Activated CD8-positive, alpha-beta T cell treated with anti-CD3 and anti-CD28 coated beads, Interleukin-2, amount 10 ng/mL, durations not matched to agents 7 days and 5 days (primary cell): ENCODE measurements around the gene PITPNM3. TPM values are rescaled to one million over a fixed set of nuclear protein-coding genes. Genes with fewer than 3 reads are reported as not detected.
"Not testable (repeated sequence)": the region's sequence is repeated elsewhere in the genome, so short reads cannot be mapped to it uniquely, and the experiment has no call there.

Experiments
- ATAC-seq: fragments of 150-1000 bp; cut with Tn5 transposase; one replicate; pipeline ENCODE4 v1.10.0; 2021; ENCODE audit warnings: moderate library complexity
- CTCF ChIA-PET: fragments of 350-600 bp; sonication (Branson Sonifier 250); formaldehyde crosslinking; loops from one replicate; lab custom pipeline; 2021; ENCODE audit warnings: antibody characterized with exemption; lab: Charles Lee
- POLR2A ChIA-PET: fragments of 350-600 bp; sonication (Branson Sonifier 250); formaldehyde crosslinking; loops from one replicate; lab custom pipeline; 2021; ENCODE audit warnings: antibody characterized with exemption; lab: Charles Lee
- DNase-seq: peaks from one replicate; pipeline ENCODE4 v3.0.0-alpha.2; 2020
- H3K27ac Mint-ChIP-seq: one replicate; pipeline ENCODE4 v1.8.0; 2021; ENCODE audit warnings: mild to moderate bottlenecking, mixed read lengths
- H3K27me3 Mint-ChIP-seq: one replicate; pipeline ENCODE4 v1.8.0; 2021; ENCODE audit warnings: low read depth, mixed read lengths
- H3K36me3 Mint-ChIP-seq: one replicate; pipeline ENCODE4 v1.8.0; 2021; ENCODE audit warnings: low read depth, mixed read lengths
- H3K4me1 Mint-ChIP-seq: one replicate; pipeline ENCODE4 v1.8.0; 2021; ENCODE audit warnings: low read depth, mixed read lengths
- H3K4me3 Mint-ChIP-seq: one replicate; pipeline ENCODE4 v1.8.0; 2021; ENCODE audit warnings: mild to moderate bottlenecking, mixed read lengths
- H3K9me3 Mint-ChIP-seq: one replicate; pipeline ENCODE4 v1.8.0; 2022; ENCODE audit warnings: mixed read lengths; ENCODE audit not compliant: insufficient read depth
- total RNA-seq, 2 experiments: library from RNA; stranded (reverse); gene quantifications; one replicate each; pipeline ENCODE4 v1.2.3, GENCODE V29; 2021

The PITPNM3 gene
- total RNA-seq, 2 experiments from 2014 or later = 0.68 to 0.71 TPM

DNA sequence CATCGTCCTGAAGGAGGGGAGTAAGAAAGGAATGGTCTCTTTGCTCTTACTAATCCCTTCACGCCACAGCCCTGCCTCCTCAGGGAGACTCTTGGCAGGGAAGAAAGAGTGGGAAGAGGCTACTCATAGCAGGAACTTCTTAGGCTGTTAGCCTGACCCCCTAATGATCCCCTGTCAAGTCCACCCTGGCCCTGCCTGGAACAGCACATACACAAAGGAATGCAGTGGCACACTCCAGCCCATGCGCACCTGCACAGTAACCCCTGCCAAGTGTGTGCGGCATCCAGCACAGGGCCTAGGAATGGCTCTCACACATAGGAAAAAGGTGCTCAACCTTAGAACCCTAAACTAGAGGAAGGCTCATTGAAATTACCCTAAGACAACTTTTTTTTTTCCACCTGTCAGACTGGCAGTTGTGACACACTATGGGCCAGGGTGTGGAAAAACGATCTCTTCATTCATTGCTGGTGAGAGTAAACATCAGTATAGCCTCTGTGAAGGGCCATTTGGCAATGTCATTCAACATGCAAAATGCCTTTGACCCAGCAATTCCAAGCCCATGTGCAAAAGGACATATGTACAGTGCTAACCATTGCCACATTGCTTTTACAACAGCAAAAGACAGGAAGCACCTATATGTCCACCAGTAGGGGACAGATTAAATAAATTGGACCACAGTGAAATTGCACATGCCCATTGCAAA is 62.0 kb downstream of the PITPNM3 start:
- DNase-seq (no peak), ATAC-seq (no peak)
- POLR2A ChIA-PET = no interaction called here
- CTCF ChIA-PET = no interaction called here
- Mint-ChIP-seq H3K9me3 (no peaks in the 10 kb centered on the region), H3K4me3 (no peak overlapping the region), H3K27me3 (peaks cover 11% of the 10 kb centered on the region), H3K27ac (no peak overlapping the region), H3K36me3 (no peaks in the 10 kb centered on the region), H3K4me1 (peaks cover 16% of the 10 kb centered on the region)

DNA sequence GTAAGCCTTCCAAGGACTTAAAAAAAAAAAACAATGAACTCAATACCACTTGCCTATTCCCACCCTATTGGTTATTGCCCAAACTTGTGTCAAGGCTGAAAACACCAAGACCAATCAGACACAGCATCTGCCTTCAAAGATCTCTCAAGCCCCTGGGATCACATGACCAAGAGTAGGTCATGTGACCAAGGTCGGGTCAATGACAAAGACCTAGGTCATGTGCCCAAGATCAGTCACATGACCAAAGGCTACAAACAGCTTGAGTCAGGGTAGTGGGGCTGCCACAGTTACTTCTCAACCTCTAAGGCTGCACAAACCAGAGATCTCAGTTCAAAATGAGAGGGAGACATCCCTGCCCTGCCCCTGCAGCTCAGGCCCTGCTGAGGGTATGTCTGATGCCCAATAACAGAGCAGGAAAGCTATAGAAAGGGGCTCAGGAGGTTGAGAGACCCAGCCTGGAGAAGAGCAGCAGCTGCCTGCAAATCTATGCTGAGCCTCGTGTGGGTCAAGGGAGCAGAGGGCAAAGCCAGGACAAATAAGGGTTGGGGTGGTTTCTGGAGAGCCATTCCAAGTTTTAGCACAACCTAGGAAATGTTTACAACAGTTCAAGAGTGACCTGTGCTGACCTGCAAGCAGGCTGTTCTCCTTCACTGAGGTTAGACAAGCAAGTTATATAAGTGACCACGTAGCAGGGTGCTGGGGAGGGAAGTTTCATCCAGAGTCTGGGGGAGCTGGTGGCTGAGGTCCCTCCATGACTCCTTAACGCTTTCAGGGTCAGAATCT is 63.3 kb downstream of the PITPNM3 start:
- Mint-ChIP-seq H3K4me3 (no peak overlapping the region), H3K9me3 (no peaks in the 10 kb centered on the region), H3K27me3 (peaks cover 11% of the 10 kb centered on the region), H3K27ac (no peak overlapping the region), H3K4me1 (peaks cover 16% of the 10 kb centered on the region), H3K36me3 (no peaks in the 10 kb centered on the region)
- CTCF ChIA-PET = interaction anchor here (0.8 kb wide), 1 partner anchor 20 kb away, joined by 3 read pairs; no protein-coding TSS in a partner anchor
- ATAC-seq = no peak
- POLR2A ChIA-PET = no interaction called here
- no peak for DNase-seq

DNA sequence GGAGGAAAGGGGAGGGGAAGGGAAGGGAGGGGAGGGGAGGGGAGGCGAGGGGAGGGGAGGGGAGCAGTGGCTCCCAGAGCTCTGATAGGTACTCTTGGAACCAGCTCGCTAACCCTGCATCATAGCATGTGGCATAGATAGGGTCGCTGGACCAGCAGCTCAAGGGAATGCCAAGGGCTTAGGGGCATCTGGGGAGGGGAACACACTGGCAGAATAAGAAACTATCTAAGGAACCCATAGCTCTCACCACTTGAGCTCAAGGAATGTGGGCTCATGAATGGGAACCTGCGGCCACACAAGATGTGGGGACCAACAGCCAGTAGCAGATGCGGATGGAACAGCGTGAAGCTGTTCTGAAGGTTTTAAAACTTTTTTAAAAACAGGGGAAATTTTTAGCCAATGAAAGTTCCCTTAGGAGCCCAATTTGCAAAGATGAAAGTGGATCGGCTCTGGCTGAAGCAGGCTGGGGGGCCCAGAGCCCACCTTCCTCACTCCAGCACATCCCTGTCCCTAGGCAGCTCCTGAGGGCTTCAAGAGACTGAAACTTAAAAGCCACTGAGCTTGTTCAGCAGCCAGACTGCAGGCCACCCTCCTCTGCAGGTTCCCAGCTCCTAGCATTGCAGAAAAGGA is 65.2 kb downstream of the PITPNM3 start:
- ChIA-PET POLR2A (no interaction called here), CTCF (no interaction called here)
- peaks cover 7% of the 10 kb centered on the region for H3K27me3 Mint-ChIP-seq
- no peaks in the 10 kb centered on the region for H3K36me3 Mint-ChIP-seq
- H3K4me3 Mint-ChIP-seq = no peak overlapping the region
- no peak for ATAC-seq
- H3K9me3 Mint-ChIP-seq = no peaks in the 10 kb centered on the region
- no peak for DNase-seq
- H3K27ac Mint-ChIP-seq = no peak overlapping the region
- peaks cover 10% of the 10 kb centered on the region for H3K4me1 Mint-ChIP-seq

DNA sequence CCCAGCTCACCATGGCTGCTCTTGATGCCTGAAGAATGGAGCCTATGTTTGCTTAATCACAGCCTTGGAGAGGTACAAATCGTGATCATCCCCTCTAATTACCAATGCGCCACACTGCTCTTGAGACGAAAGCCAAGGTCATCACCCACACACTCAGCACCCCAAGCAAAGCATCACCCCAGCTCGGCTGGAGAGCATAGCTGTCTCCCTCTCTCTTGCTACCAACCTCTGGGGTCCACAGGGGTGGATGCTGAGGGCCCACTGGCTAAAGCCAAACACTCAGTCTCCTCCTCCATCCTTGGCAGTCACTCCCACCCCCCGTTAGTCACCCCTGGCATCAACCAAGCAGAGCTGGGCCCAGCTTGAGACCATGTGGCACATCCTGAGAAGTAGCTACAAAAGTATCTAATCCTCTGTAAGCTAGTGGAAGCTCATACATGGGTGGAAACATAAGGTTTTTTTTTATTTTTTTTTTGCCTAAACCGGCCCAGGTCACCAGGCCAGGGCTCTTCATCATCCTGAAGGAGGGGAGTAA is 67.3 kb downstream of the PITPNM3 start:
- no peak overlapping the region for H3K27ac Mint-ChIP-seq
- CTCF ChIA-PET = interaction anchor here (0.7 kb wide), 1 partner anchor 16 kb away, joined by 3 read pairs; no protein-coding TSS in a partner anchor

DNA sequence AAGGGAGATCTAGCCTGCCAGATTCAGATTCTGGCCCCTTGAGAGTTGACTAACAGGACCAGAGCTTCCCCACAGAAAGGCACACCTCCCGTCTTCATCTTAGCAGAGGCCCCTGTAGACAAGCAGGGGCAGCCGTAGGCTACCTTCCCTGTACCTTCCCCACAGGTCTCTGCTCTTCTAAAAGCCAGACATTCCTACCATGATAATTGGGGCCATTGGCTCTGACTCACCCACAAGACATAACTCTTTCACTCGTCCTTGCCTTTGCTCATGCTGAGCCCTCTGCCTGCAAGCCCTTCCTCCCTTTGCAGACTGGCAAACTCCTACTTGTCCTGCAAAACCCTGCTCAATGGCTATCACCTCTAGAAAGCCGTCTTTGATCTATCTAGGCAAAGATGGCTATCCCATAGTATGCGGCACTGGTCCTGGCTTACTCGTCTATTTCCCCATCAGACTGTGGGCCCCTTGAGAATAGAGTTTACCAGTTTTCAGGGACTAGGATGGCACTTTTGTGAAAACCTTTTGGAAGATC is 68.3 kb downstream of the PITPNM3 start:
- Mint-ChIP-seq H3K27ac (no peak overlapping the region), H3K4me3 (no peak overlapping the region), H3K9me3 (no peaks in the 10 kb centered on the region), H3K4me1 (no peaks in the 10 kb centered on the region), H3K36me3 (no peaks in the 10 kb centered on the region), H3K27me3 (no peaks in the 10 kb centered on the region)
- POLR2A ChIA-PET = no interaction called here
- DNase-seq (no peak), ATAC-seq (no peak)
- CTCF ChIA-PET = no interaction called here

More for the DNA sequence above, 67.3 kb downstream of the PITPNM3 start:
- POLR2A ChIA-PET = no interaction called here
- Mint-ChIP-seq H3K27me3 (no peaks in the 10 kb centered on the region), H3K4me3 (no peak overlapping the region), H3K9me3 (no peaks in the 10 kb centered on the region), H3K4me1 (no peaks in the 10 kb centered on the region), H3K36me3 (no peaks in the 10 kb centered on the region)
- ATAC-seq = no peak
- no peak for DNase-seq

DNA sequence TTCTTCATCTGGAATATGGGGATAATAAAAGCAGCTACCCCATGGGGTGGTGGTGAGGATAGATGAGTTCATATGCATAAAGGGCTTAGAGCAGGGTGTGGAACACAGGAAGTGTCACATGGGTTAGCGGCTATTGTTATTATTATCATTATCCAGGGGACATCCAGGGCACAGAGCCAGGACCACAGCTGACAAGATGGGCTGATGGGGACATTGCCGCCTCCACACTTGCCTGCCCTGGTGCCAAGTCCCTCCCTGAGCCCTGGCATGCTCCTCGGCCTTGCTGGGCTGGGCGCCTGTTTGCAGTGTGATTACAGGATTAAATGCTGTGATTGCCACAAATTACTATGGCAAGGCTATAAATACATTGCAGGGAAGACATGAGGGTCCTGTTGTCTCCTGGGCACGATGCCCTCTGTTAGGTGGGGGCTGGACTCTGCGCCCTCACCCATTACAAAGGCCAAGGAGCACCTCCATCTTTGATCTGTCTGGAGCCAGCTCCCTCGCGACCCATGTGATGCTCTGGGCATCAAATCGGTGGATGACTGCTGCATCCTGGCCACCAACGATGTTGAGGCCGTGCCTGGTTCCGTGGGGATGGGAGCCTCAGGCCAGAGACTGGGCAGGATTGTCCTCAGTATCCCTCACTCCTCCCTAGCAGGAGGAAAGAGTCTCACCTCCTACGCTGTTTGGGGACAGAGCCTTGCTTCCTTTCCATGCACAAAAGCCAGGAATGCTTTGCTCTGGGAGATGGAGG is 68.9 kb downstream of the PITPNM3 start:
- Mint-ChIP-seq H3K27ac (no peak overlapping the region), H3K4me3 (no peak overlapping the region), H3K4me1 (no peaks in the 10 kb centered on the region), H3K27me3 (no peaks in the 10 kb centered on the region), H3K9me3 (no peaks in the 10 kb centered on the region), H3K36me3 (no peaks in the 10 kb centered on the region)
- ChIA-PET POLR2A (interaction anchor here (1.2 kb wide), 1 partner anchor 14 kb away, joined by 3 read pairs; no protein-coding TSS in a partner anchor), CTCF (no interaction called here)
- ATAC-seq (no peak), DNase-seq (no peak)

DNA sequence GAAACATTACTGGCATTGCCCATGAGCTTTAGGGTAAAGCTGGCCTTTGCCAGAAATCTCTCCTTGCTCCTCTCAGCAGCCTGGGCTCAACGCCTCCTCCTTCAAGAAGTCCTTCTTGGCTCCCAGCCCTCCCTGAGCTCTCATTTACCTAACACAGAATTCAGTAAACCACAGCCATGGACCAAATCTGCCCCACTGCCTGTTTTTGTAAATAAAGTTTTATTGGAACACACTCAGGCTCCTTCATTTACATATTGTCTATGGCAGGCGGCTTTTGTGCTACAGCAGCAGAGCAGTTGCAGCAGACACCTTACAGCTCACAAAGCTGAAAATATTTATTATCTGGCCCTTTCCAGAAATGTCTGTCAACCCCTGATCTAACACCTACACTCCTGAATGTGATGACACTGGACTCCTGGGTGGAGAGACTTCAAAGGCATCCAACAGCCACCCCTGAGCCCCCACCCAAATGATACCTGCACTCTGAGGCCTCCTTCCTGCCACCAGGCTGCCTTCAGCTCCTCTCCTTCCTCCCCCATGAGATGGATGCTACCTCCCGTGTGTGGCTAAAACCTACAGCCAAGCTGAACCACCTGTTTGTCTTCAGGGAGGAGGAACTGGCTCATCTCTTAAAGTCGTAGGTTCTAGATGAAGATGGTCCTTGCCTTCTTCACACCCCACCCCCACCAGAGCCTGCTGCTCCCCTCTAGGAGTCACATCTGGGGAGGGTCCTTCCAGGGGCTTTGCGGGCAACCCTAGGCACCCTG is 70.5 kb downstream of the PITPNM3 start:
- no peaks in the 10 kb centered on the region for H3K4me1 Mint-ChIP-seq
- ATAC-seq (no peak), DNase-seq (no peak)
- ChIA-PET CTCF (interaction anchor here (1.5 kb wide), 1 partner anchor 13 kb away, joined by 6 read pairs; no protein-coding TSS in a partner anchor), POLR2A (no interaction called here)
- no peaks in the 10 kb centered on the region for H3K27me3 Mint-ChIP-seq
- H3K9me3 Mint-ChIP-seq = no peaks in the 10 kb centered on the region
- H3K27ac Mint-ChIP-seq = no peak overlapping the region
- no peaks in the 10 kb centered on the region for H3K36me3 Mint-ChIP-seq
- no peak overlapping the region for H3K4me3 Mint-ChIP-seq

DNA sequence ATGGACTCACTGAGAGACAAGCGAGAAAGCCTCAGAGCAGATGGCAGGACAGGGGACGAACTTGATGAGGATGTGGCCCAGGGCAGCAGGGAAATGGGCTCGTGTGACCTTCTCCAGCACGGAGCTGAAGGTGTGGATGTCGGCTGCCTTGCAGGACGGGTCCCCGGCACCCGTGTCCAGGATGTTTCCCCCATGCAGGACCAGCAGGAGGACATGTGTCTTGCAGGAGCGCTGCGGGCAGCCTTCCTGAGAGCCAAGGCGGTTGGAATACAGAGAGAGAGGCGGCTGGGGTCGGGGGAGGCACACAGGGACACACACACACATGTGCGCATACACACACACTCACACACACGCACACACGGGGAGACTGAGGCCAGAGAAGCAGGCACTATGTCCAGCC is 72.8 kb downstream of the PITPNM3 start:
- Mint-ChIP-seq H3K27ac (no peak overlapping the region), H3K4me1 (no peaks in the 10 kb centered on the region), H3K27me3 (no peaks in the 10 kb centered on the region), H3K9me3 (no peaks in the 10 kb centered on the region), H3K36me3 (no peaks in the 10 kb centered on the region), H3K4me3 (no peak overlapping the region)
- ChIA-PET POLR2A (no interaction called here), CTCF (interaction anchor here (1.3 kb wide), 1 partner anchor 11 kb away, joined by 9 read pairs; no protein-coding TSS in a partner anchor)
- ATAC-seq = no peak
- DNase-seq = no peak

DNA sequence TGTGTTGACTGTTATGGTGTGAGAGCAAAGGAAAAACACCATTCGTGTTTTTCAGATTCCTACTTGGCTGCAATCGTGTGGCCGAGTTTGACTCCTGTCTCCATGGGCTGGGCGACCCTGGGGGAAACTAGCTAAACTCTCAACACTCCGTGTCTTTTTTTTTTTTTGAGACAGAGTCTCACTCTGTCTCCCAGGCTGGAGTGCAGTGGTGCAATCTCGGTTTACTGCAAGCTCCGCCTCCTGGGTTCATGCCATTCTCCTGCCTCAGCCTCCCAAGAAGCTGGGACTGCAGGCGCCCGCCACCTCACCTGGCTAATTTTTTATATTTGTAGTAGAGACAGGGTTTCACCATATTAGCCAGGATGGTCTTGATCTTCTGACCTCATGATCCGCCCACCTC is 73.6 kb downstream of the PITPNM3 start:
- not testable (repeated sequence) for H3K4me3 Mint-ChIP-seq

DNA sequence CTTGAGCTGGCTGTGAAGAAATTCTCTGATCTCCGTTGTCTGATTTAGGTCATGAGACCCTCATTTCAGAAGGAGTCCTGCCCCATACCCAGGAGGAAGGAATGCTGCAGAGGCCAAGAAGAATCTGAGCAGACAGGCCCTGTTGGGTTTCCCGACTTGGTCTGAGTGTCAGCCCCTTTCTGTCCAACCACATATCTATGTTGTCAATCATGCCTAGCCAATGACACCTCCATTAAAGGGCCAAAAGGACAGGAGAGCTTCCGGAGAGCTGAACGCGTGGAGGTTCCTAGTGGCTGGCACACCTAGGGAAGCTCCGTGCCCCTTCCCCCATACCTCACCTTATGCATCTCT is 74.3 kb downstream of the PITPNM3 start:
- H3K4me3 Mint-ChIP-seq = no peak overlapping the region
- no peak for ATAC-seq
- no peaks in the 10 kb centered on the region for H3K36me3 Mint-ChIP-seq
- H3K27ac Mint-ChIP-seq = no peak overlapping the region
- H3K27me3 Mint-ChIP-seq = no peaks in the 10 kb centered on the region
- H3K4me1 Mint-ChIP-seq = no peaks in the 10 kb centered on the region
- no peaks in the 10 kb centered on the region for H3K9me3 Mint-ChIP-seq
- DNase-seq = no peak
- ChIA-PET CTCF (no interaction called here), POLR2A (no interaction called here)

More for the DNA sequence above, 73.6 kb downstream of the PITPNM3 start:
- H3K4me1 Mint-ChIP-seq, H3K36me3 Mint-ChIP-seq, CTCF ChIA-PET, POLR2A ChIA-PET, H3K27ac Mint-ChIP-seq, H3K27me3 Mint-ChIP-seq, H3K9me3 Mint-ChIP-seq, DNase-seq, ATAC-seq: not testable (repeated sequence)

DNA sequence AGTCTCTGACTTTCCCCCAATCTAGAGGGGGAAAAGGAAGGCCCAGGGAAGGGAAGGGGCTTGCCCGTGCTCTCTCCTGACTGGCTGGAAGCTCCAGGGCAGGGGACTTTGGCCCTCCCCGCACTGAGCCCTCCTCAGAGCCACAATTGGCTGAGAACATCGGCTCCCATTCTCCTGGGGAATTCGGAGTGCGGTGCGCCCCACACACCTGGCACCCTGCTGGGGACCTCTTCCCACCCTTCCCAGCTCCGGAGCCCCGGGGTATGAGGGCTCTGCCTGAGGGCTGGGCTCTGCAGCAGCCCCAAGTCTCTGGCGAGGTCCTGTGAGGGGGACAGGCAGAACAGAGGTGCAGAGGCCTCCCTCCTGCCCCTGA is 76.1 kb downstream of the PITPNM3 start:
- H3K9me3 Mint-ChIP-seq = no peaks in the 10 kb centered on the region
- H3K4me1 Mint-ChIP-seq = no peaks in the 10 kb centered on the region
- H3K27ac Mint-ChIP-seq = no peak overlapping the region
- DNase-seq (no peak), ATAC-seq (no peak)
- ChIA-PET POLR2A (no interaction called here), CTCF (no interaction called here)
- H3K4me3 Mint-ChIP-seq = no peak overlapping the region
- no peaks in the 10 kb centered on the region for H3K27me3 Mint-ChIP-seq
- no peaks in the 10 kb centered on the region for H3K36me3 Mint-ChIP-seq
